Large intestine (tissue), 3 donors: ENCODE measurements around the gene MYH14. TPM values are rescaled to one million over a fixed set of nuclear protein-coding genes. Genes with fewer than 3 reads are reported as not detected.

Source experiments
- DNase-seq, 2 donors: peaks; one replicate each; pipeline versions ENCODE4 v3.0.0 to v3.0.0-alpha.2; 2013
- H3K27ac ChIP-seq: one replicate; pipeline ENCODE4 v1.5.1; 2013; ENCODE audit warnings: low read length
- H3K27me3 ChIP-seq: 2 replicates; pipeline ENCODE4 v1.6.1; 2013; ENCODE audit warnings: low read length; ENCODE audit not compliant: control insufficient read depth, insufficient read depth
- H3K36me3 ChIP-seq: 2 replicates; pipeline ENCODE4 v1.6.1; 2013; ENCODE audit warnings: low read length; ENCODE audit not compliant: control insufficient read depth, insufficient read depth
- H3K4me1 ChIP-seq: one replicate; pipeline ENCODE4 v1.6.1; 2013; ENCODE audit warnings: low read length; ENCODE audit not compliant: control insufficient read depth, insufficient read depth
- H3K4me3 ChIP-seq: one replicate; pipeline ENCODE4 v1.5.1; 2013; ENCODE audit warnings: low read length
- H3K9me3 ChIP-seq: one replicate; pipeline ENCODE4 v1.6.1; 2013; ENCODE audit warnings: mild to moderate bottlenecking, low read depth, low read length, moderate library complexity; ENCODE audit not compliant: control insufficient read depth
- WGBS: methylation state at CpG from one replicate; pipeline ENCODE4 v1.1.5; 2013; ENCODE audit warnings: low lambda C conversion rate; ENCODE audit not compliant: insufficient coverage; 5-methylcytosine and 5-hydroxymethylcytosine counted together
- polyA plus RNA-seq: library from polyadenylated mRNA; unstranded; fragments of 120-200 nt; gene quantifications from one replicate; pipeline ENCODE4 v1.2.1, GENCODE V29; 2013

The MYH14 gene
- polyA plus RNA-seq, 1 donor, result 221 TPM

DNA sequence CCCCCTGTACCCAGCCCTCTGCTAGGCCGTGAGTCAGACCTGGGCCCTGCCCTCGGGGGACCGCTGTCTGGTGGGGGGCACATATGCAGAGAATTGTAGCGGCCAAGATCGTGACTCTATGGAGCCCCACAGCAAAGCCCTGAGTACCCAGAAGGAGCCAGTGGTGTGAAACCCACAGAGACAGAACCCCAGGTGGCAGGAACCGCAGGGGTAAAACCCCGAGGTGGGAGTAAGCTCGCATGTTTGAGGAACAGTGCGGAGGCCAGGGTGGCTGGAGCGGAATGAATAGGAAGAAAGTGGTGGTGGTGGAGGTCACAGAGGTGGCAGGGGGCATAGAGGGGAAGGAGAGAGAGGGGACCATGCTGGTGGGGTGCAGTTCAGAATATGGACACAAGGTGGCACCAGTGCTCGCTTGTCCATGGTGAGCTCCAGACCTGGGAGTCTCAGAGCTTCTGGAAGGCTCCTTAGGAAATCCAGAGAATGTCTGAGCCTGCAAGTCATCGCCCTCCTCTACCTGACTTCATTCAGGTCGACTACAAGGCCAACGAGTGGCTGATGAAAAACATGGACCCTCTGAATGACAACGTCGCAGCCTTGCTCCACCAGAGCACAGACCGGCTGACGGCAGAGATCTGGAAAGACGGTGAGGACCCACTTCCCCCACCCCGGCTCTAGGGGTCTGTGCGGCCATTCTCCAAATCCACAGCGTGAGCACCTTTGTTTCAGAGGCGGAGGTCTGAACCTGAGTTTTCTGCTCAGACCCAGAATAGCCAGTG lies 48.9 kb downstream of the MYH14 start:
- Histone ChIP-seq H3K9me3 (peaks cover 13% of the 10 kb centered on the region), H3K27me3 (no peaks in the 10 kb centered on the region), H3K36me3 (peaks cover 89% of the 10 kb centered on the region), H3K4me3 (no peak overlapping the region), H3K27ac (no peak overlapping the region), H3K4me1 (no peaks in the 10 kb centered on the region)
- no peak for DNase-seq
- no CpG with 5 or more reads among the region's 23 CpGs for WGBS

DNA sequence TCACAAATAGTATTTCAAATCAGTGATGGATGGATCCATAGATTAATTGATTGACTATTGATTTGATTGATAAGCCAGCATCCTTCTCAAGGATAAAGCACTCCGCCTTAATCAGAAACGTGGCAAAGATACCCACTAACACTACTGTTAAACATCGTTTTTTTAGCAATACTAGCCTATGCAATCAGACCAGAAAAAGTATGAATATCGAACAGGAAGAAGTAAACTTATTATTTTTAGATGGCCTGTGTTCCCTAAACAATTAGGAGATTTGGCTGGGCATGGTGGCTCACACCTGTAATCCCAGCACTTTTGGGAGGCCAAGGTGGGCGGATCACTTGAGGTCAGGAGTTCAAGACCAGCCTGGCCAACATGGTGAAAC lies 49.5 kb downstream of the MYH14 start:
- no peak overlapping the region for H3K27ac ChIP-seq
- peaks cover 13% of the 10 kb centered on the region for H3K9me3 ChIP-seq
- peaks cover 90% of the 10 kb centered on the region for H3K36me3 ChIP-seq
- no peaks in the 10 kb centered on the region for H3K4me1 ChIP-seq
- DNase-seq, result no peak
- no peaks in the 10 kb centered on the region for H3K27me3 ChIP-seq
- no CpG with 5 or more reads among the region's 5 CpGs for WGBS
- H3K4me3 ChIP-seq, result no peak overlapping the region

- Histone ChIP-seq H3K36me3 (peaks cover 85% of the 10 kb centered on the region), H3K4me3 (no peak overlapping the region), H3K27me3 (no peaks in the 10 kb centered on the region), H3K9me3 (peaks cover 11% of the 10 kb centered on the region), H3K4me1 (no peaks in the 10 kb centered on the region), H3K27ac (no peak overlapping the region)
- WGBS, result 82% methylated on average over 3 of the region's 5 CpGs
- no peak for DNase-seq
These were observed 51.7 kb downstream of the MYH14 start for GRCh38 chr19:50255115-50255514.

DNA sequence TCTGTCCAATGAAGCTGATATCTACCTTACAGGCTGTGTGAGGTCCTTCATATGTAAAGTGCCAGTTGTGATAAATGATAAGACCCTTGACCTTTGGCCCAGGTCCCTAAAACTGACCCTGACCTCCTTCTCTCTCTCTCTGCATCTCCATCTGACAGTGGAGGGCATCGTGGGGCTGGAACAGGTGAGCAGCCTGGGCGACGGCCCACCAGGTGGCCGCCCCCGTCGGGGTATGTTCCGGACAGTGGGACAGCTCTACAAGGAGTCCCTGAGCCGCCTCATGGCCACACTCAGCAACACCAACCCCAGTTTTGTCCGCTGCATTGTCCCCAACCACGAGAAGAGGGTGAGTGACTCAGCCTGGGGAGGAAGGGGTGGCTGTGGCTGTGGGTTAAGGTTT lies 53.7 kb downstream of the MYH14 start:
- Histone ChIP-seq H3K27ac (no peak overlapping the region), H3K27me3 (no peaks in the 10 kb centered on the region), H3K4me1 (no peaks in the 10 kb centered on the region), H3K9me3 (peaks cover 7% of the 10 kb centered on the region), H3K36me3 (peaks cover 83% of the 10 kb centered on the region), H3K4me3 (no peak overlapping the region)
- no peak for DNase-seq
- no CpG with 5 or more reads among the region's 10 CpGs for WGBS

- Histone ChIP-seq H3K27ac (no peak overlapping the region), H3K36me3 (peaks cover 82% of the 10 kb centered on the region), H3K4me3 (no peak overlapping the region), H3K4me1 (no peaks in the 10 kb centered on the region), H3K27me3 (no peaks in the 10 kb centered on the region), H3K9me3 (peaks cover 2% of the 10 kb centered on the region)
- no CpG with 5 or more reads among the region's 25 CpGs for WGBS
- no peak for DNase-seq
These were observed 55.5 kb downstream of the MYH14 start for GRCh38 chr19:50258918-50259372.

DNA sequence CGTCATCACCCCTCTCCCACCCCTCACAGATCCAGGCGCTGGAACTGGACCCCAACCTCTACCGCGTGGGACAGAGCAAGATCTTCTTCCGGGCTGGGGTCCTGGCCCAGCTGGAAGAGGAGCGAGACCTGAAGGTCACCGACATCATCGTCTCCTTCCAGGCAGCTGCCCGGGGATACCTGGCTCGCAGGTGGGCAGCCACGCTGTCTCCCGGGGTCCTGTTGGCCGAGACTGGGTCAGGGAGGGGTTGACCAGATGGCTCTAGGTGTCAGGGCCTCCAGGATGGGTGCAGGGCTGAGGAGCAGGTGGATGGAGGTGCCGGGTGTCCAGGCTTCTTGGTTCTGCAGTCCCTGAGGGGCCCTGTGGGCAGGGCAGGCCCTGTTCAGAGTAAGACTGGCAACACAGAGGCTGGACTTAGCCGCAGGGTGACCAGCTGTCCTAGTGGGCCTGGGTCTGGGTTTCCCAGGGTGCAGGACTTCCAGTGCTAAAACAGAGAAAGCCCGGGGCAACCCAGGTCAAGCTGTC lies 58.1 kb downstream of the MYH14 start:
- WGBS, result no CpG with 5 or more reads among the region's 16 CpGs
- Histone ChIP-seq H3K27me3 (no peaks in the 10 kb centered on the region), H3K9me3 (peaks cover 2% of the 10 kb centered on the region), H3K27ac (no peak overlapping the region), H3K36me3 (peaks cover 81% of the 10 kb centered on the region), H3K4me1 (no peaks in the 10 kb centered on the region), H3K4me3 (no peak overlapping the region)
- DNase-seq, result no peak

DNA sequence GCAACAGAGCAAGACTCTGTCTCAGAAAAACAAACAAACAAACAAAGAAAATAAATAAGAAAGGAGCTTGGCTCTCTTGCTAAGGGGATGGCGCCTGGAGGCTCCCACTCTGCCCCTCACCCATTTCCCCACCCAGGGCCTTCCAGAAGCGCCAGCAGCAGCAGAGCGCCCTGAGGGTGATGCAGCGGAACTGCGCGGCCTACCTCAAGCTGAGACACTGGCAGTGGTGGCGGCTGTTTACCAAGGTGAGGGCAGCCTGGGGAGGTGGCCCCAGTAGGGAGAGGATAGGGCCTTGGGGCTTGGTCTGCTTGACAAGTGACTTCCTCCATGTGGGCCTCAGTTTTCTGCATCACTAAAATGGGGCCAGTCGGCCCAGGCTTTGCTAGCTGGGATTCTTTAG lies 59.8 kb downstream of the MYH14 start:
- WGBS, result 100% methylated on average over 1 of the region's 8 CpGs
- no peak for DNase-seq
- Histone ChIP-seq H3K27ac (no peak overlapping the region), H3K4me3 (no peak overlapping the region), H3K27me3 (no peaks in the 10 kb centered on the region), H3K36me3 (peaks cover 76% of the 10 kb centered on the region), H3K9me3 (peaks cover 3% of the 10 kb centered on the region), H3K4me1 (no peaks in the 10 kb centered on the region)

GRCh38 chr19:50264483-50265186 lies 61.2 kb downstream of the MYH14 start:
- Histone ChIP-seq H3K36me3 (peaks cover 79% of the 10 kb centered on the region), H3K27ac (no peak overlapping the region), H3K4me3 (no peak overlapping the region), H3K4me1 (no peaks in the 10 kb centered on the region), H3K9me3 (peaks cover 3% of the 10 kb centered on the region), H3K27me3 (no peaks in the 10 kb centered on the region)
- DNase-seq, result no peak
- WGBS, result no CpG with 5 or more reads among the region's 8 CpGs

- 86% methylated on average over 1 of the region's 8 CpGs for WGBS
- H3K4me3 ChIP-seq, result no peak overlapping the region
- no peaks in the 10 kb centered on the region for H3K27me3 ChIP-seq
- H3K27ac ChIP-seq, result no peak overlapping the region
- H3K36me3 ChIP-seq, result peaks cover 76% of the 10 kb centered on the region
- H3K9me3 ChIP-seq, result peaks cover 3% of the 10 kb centered on the region
- no peaks in the 10 kb centered on the region for H3K4me1 ChIP-seq
- DNase-seq, result peak in 1 of 2 donors; percentile 33
These were observed 62.6 kb downstream of the MYH14 start for GRCh38 chr19:50266041-50266440.

DNA sequence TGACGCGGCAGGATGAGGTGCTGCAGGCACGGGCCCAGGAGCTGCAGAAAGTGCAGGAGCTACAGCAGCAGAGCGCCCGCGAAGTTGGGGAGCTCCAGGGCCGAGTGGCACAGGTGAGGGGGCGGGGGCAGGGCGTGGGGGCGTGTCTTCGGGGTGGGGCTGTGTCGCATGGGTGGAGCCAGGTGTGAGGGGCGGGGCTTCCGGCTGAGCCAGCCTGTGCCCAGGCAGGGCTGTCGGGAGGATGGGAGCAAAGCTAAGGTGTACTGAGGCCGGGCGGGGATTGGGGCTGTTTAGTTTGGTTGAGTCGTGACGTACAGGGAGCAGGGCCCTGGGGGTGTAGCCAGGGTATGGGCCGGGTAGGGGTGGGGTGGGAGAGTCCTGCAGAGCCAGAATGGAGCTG lies 63.5 kb downstream of the MYH14 start:
- no peaks in the 10 kb centered on the region for H3K27me3 ChIP-seq
- peaks cover 3% of the 10 kb centered on the region for H3K9me3 ChIP-seq
- WGBS, result no CpG with 5 or more reads among the region's 20 CpGs
- no peak for DNase-seq
- H3K27ac ChIP-seq, result no peak overlapping the region
- peaks cover 79% of the 10 kb centered on the region for H3K36me3 ChIP-seq
- no peaks in the 10 kb centered on the region for H3K4me1 ChIP-seq
- H3K4me3 ChIP-seq, result no peak overlapping the region
